ENCODE measurements around the gene MPI.

DNA sequence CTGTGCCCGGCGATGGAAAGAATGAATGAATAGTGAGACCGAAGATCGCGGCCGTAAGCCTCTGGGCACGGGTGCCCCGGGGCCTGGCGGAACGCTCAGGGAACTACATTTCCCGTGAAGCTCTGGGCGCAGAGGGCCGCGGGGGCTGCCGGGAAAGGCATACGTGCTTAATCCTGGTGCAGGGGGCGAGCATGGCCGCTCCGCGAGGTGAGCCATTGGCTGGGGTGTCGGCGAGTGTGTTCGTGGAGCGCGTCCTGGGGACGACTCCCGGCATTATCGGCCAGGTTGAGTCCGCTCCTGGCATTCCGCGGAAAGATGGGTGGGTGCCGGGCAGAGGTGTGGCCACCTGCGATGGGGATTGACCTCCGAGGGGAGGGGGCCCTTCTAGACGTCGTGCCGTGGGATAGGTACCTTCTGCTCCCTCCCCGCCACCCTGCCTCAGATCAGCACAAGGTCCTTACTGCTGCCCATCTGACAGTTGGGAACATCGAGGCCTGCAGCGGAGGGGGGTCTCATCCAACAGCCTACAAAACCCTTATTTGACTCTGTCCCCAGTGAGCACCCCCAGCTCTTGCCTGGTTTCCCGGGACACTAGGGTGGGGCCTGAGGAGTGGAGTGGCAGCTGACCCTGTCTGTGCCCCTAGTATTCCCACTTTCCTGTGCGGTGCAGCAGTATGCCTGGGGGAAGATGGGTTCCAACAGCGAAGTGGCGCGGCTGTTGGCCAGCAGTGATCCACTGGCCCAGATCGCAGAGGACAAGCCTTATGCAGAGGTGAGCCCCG lies at the start of gene MPI:
- TF ChIP-seq FOSL1 (IDR thresholded peaks at IDR 0.05; ENCODE audit: insufficient read depth, low read depth, low read length) (no peak), BRCA1 (IDR thresholded peaks at IDR 0.05; ENCODE audit: low read depth, low read length) (no peak), JUN (IDR thresholded peaks at IDR 0.05; ENCODE audit: low read depth, low read length) (no peak), ZNF274 (IDR thresholded peaks at IDR 0.05; ENCODE audit: borderline replicate concordance, extremely low read depth, low read length) (no peak), CTCF (IDR thresholded peaks at IDR 0.05; ENCODE audit: control extremely low read depth in 1 of 3, insufficient read depth in 1 of 3, low read depth in 1 of 3, low read length in 3 of 3) (no peak), EZH2 (IDR thresholded peaks at IDR 0.05; ENCODE audit: low read depth, low read length, severe bottlenecking) (no peak), ATF3 (IDR thresholded peaks at IDR 0.05; ENCODE audit: insufficient read depth, low read depth, low read length) (no peak), SP1 (IDR thresholded peaks at IDR 0.05; ENCODE audit: low read depth, low read length) (no peak), CEBPB (IDR thresholded peaks at IDR 0.05; ENCODE audit: low read depth, low read length) (no peak), SIN3A (conservative IDR thresholded peaks at IDR 0.05 in 1 of 2, IDR thresholded peaks at IDR 0.05 in 1 of 2; ENCODE audit: low read depth in 1 of 2, low read length in 2 of 2) (peak in 1 of 2 experiments; percentile 83; a peak in 2 of 4 replicates), RBBP5 (IDR thresholded peaks at IDR 0.05; ENCODE audit: borderline replicate concordance, low read depth, low read length) (peak; percentile 61; the same call in 1 of the 2 replicates), YY1 (IDR thresholded peaks at IDR 0.05; ENCODE audit: low read depth, low read length) (peak; percentile 95)
